Fibroblast of lung (primary cell): ENCODE measurements around the gene GRB7.
"Not testable (repeated sequence)": the region's sequence is repeated elsewhere in the genome, so short reads cannot be mapped to it uniquely, and the experiment has no call there.

ENCODE experiments used
- EZH2 ChIP-seq: IDR thresholded peaks from 2 replicates; pipeline ENCODE4 v1.5.1; 2012; ENCODE audit warnings: low read length, control low read depth, mild to moderate bottlenecking; ENCODE audit errors: missing control alignments
- TF ChIP-seq, protein P1 (sequence below), 2 donors: IDR thresholded peaks in 1 of 2; conservative IDR thresholded peaks in 1 of 2; 1 replicate in 1 of 2; 2 replicates in 1 of 2; pipeline ENCODE4 v1.5.1; 2011 to 2012; ENCODE audit warnings: low read length in 2 of 2, control low read depth in 1 of 2, inconsistent platforms in 1 of 2, low read depth in 1 of 2, mild to moderate bottlenecking in 1 of 2

DNA sequence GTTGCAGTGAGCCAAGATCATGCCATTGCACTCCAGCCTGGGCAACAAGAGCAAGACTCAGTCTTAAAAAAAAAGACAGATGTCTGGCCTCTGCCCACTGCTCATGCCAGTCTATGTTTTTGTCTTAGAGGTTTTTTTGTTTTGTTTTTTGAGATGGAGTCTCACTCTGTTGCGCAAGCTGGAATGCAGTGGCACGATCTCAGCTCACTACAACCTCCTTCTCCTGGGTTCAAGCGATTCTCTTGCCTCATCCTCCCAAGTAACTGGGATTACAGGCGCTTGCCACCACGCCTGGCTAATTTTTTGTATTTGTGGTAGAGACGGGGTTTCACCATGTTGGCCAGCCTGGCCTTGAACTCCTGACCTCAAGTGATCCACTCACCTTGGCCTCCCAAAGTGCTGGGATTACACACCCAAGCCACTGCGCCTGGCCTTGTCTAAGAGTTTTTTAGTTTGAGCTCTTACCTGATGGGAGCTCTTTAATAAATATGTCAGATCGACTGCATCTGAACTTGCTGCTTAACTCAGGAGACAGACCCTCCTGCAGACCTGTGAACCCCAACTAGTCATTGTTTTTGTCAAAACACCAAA is 10.8 kb downstream of the GRB7 start:
- TF ChIP-seq, protein P1, sequence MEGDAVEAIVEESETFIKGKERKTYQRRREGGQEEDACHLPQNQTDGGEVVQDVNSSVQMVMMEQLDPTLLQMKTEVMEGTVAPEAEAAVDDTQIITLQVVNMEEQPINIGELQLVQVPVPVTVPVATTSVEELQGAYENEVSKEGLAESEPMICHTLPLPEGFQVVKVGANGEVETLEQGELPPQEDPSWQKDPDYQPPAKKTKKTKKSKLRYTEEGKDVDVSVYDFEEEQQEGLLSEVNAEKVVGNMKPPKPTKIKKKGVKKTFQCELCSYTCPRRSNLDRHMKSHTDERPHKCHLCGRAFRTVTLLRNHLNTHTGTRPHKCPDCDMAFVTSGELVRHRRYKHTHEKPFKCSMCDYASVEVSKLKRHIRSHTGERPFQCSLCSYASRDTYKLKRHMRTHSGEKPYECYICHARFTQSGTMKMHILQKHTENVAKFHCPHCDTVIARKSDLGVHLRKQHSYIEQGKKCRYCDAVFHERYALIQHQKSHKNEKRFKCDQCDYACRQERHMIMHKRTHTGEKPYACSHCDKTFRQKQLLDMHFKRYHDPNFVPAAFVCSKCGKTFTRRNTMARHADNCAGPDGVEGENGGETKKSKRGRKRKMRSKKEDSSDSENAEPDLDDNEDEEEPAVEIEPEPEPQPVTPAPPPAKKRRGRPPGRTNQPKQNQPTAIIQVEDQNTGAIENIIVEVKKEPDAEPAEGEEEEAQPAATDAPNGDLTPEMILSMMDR (conservative IDR thresholded peaks at IDR 0.05 in 1 of 2, IDR thresholded peaks at IDR 0.05 in 1 of 2; ENCODE audit: low read depth in 1 of 2, low read length in 2 of 2), result not testable (repeated sequence)
- not testable (repeated sequence) for TF ChIP-seq EZH2
